GM18858 (cell line): ENCODE data around the gene UBE2E1.

Experiments used
- ATAC-seq: cut with Tn5 transposase; IDR thresholded peaks from one replicate; pipeline ENCODE4 v1.9.1; 2021; ENCODE audit not compliant: unreplicated experiment

UBE2E1 gene

GRCh38 chr3:23805633-23806533 is at the start of gene UBE2E1:
TSS of gene UBE2E1 (plus strand) at chr3:23805955. CDS start at chr3:23807270, 1,315 bp downstream.
- ATAC-seq = peak; percentile 62

GRCh38 chr3:23756206-23756840 is 49.4 kb upstream of the UBE2E1 start:
- no peak for ATAC-seq

- no peak for ATAC-seq
These were observed 47.4 kb upstream of the UBE2E1 start for GRCh38 chr3:23758253-23758838.

- no peak for ATAC-seq
These were observed 45.4 kb upstream of the UBE2E1 start for GRCh38 chr3:23760325-23760724.

GRCh38 chr3:23760871-23761373 is 44.8 kb upstream of the UBE2E1 start:
- peak; percentile 40 for ATAC-seq

- no peak for ATAC-seq
These were observed 44.3 kb upstream of the UBE2E1 start for GRCh38 chr3:23761440-23761896.

GRCh38 chr3:23762214-23762613 is 43.5 kb upstream of the UBE2E1 start:
- peak; percentile 86 for ATAC-seq

GRCh38 chr3:23762759-23763477 is 42.8 kb upstream of the UBE2E1 start:
- no peak for ATAC-seq

GRCh38 chr3:23764407-23764806 is 41.3 kb upstream of the UBE2E1 start:
- ATAC-seq = no peak

GRCh38 chr3:23767546-23767945 is 38.2 kb upstream of the UBE2E1 start:
- ATAC-seq = peak; percentile 54

GRCh38 chr3:23775254-23775909 is 30.4 kb upstream of the UBE2E1 start:
- no peak for ATAC-seq

GRCh38 chr3:23776352-23776891 is 29.3 kb upstream of the UBE2E1 start:
- no peak for ATAC-seq

- no peak for ATAC-seq
These were observed 27.3 kb upstream of the UBE2E1 start for GRCh38 chr3:23778446-23778845.

GRCh38 chr3:23779841-23780240 is 25.9 kb upstream of the UBE2E1 start:
- ATAC-seq = no peak

GRCh38 chr3:23781051-23781450 is 24.7 kb upstream of the UBE2E1 start:
- ATAC-seq = no peak

- ATAC-seq = no peak
These were observed 23.9 kb upstream of the UBE2E1 start for GRCh38 chr3:23781871-23782270.

GRCh38 chr3:23785097-23785645 is 20.6 kb upstream of the UBE2E1 start:
- ATAC-seq = no peak

- no peak for ATAC-seq
These were observed 19.9 kb upstream of the UBE2E1 start for GRCh38 chr3:23785882-23786281.

- ATAC-seq = no peak
These were observed 14.1 kb upstream of the UBE2E1 start for GRCh38 chr3:23791678-23792077.
